HG02870 (cell line): ENCODE results near the gene NEDD4L.

Experiments used
- ATAC-seq: cut with Tn5 transposase; IDR thresholded peaks from one replicate; pipeline ENCODE4 v1.9.1; 2021; ENCODE audit warnings: mild to moderate bottlenecking, moderate library complexity; ENCODE audit not compliant: unreplicated experiment

NEDD4L gene

DNA sequence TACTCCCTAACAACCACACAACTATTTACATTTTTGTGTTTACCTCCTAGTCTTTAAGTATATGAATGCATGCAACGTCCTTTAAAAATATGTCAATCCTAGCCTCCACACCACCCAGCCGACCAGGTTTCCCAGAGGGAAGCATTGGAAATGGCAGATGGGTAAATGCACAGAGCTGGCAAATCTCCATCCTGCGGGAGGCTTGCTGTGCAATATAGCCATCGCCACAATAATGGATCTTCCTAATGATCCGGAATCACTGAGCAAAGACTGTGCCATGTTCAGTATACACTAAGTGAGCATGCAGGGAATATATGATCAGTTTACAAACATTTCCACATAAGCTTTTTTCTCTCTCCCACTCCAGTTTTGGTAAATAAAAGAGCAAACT lies 131.8 kb downstream of the NEDD4L start:
- no peak for ATAC-seq

DNA sequence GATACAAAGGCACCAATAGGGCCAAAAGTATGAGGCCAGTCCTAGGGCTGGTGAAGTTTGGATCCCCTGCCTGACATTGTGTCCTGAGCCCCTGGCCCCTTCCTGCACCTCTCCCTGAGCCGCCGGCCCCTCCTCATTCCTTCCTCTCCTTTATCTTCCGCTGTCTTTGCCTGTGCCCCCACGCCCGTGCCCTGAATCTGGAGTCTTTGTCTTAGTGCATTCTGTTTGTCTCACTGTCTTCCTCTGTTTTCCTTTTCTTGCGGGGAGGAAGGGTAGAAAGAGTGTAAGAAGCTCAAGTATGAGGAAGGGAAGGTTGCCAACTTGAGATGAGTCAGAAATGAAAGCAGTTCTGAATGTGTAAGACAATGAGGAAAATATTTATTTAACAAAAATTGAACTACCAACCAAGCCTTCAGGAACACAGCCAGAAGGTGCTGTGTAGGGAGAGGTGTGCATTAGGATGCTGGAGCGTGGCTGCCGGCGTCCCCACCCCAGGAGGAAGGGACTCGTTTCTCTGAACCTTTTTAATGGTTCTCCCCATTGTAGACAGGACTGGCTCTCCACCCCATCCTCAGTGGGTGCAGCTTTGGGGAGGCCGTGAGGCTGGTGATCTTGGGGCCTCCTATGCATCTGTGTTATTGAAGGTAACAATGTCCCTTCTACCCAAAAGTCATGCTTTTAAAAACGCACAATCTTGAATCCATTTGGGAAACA lies 133.1 kb downstream of the NEDD4L start:
- no peak for ATAC-seq

DNA sequence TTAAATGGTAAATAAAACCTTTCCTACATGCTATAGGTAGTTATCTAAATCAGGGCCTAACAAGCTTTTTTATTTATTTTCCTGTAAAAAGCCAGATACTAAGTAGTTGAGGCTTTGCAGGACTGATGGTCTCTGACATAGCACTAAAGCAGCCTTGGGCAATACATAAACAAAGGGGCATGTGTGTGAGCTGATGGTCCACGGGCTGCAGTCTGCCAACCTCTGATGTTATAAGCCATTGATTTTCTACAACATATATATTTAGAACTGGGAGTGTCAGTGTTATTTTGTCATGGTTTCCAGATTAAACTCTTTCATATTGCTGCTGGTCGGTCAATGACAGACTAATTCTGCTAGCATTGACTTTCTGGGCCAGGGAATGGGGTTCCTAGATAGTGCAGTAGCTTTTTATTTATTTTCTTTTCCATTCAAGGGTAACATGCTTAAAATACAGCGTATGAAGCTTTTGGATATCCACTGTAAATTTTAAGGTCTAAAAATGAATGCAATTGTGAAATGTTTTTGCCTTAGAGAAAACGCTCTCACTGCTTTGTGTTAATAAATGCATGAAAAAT lies 134.0 kb downstream of the NEDD4L start:
- no peak for ATAC-seq

DNA sequence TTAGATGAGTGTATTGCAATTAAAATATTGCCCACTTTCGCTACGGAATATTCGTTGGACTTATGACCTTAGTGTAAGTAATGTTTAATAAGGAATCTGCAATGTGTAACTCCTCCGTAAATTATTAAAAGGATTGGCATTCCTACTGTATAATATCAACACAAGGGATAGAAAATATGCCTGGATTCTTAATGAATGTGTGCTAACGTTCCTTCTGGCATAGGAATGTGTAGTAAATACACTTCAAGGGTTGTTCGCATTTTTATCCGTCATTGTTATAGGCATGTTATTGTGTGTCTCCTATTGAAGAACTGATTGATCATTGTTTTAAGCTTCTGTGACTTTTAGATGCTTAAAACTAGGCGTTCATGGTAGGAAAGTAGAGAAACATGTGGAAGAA lies 134.5 kb downstream of the NEDD4L start:
- ATAC-seq = no peak

DNA sequence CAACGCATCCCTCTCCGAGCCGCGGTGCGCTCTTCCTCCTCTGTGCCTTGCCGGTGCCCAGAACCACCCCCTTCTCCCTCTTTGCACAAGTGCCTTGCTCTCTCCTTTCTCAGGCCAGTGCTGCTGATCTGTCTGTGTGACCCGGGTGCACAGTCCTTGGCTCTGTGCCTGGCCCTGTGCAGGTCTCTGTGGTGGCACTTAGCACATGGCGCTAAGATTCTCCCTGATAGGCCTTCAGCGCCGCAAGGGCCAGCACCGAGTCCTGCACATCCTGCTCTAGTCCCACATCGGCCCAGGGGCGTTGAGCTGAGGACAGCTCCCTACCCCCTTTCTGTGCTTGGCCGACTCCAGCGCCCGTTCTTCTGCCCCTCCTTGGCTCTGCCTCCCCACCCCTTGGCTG lies 136.1 kb downstream of the NEDD4L start:
- ATAC-seq = no peak

DNA sequence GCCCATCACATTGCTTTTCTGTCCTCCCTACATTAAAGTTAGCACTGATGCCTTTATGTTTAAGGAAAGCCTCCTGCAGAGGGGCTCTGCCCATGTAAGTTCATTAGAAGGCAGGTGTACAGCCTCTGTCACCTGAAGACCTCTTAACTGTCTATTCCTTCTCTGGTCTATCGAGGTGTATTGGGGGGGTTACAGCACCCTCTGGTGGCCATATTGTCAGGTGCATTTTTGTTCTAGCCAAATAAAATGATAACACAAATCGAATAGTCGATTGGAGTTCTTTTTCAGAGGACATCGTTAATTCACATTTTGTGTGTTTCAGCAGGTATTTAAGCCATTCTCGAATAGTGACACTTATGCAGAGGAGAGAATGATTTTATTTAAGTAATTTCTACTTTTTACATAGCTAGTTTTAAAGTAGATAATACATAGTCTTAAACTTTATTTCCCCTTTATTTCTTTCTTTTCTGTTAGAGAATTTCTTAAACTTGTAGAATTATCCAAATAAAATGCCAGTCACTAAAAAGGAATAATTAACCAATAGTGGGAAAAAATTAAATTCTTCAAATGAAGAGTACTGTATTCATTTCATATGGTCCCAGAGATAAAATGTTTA lies 136.8 kb downstream of the NEDD4L start:
- no peak for ATAC-seq

DNA sequence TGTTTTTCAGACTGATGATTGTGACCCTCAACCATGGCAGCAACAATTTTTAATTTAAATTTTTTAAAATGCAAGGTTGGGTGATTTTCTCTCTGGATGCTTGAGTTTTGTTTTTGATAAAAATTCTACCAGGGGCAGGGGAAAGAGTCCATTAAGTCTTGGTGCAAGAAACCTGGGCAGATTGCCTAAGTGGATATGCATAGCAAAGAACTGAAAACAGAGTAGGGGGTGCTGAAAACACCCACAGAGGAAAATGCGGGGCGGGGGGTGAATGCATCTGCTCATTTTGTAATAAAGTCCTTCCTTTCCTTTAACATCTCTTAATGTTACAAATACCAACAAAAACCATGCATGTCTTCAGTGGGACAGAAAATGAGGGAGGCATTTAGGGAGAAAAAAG lies 138.0 kb downstream of the NEDD4L start:
- ATAC-seq = no peak

DNA sequence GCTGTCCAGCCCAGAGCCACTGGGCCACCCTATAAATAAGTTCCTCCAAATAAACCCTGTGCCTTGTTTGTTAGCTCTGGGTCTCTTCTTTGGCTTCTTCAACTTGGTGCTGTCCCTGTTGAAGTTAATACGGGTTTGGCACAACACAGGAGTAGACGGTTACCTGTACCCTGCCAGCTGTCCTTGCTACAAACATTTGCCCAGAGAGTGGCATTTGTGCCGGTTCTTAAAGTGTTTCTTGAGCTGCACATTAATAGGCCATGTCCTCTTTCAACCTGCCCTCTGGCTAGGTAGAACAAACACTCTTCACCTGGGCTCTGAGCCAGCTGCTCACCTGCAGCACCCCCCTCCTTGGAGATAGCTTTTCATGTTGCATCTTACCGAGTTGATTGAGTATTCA lies 139.2 kb downstream of the NEDD4L start:
- no peak for ATAC-seq

DNA sequence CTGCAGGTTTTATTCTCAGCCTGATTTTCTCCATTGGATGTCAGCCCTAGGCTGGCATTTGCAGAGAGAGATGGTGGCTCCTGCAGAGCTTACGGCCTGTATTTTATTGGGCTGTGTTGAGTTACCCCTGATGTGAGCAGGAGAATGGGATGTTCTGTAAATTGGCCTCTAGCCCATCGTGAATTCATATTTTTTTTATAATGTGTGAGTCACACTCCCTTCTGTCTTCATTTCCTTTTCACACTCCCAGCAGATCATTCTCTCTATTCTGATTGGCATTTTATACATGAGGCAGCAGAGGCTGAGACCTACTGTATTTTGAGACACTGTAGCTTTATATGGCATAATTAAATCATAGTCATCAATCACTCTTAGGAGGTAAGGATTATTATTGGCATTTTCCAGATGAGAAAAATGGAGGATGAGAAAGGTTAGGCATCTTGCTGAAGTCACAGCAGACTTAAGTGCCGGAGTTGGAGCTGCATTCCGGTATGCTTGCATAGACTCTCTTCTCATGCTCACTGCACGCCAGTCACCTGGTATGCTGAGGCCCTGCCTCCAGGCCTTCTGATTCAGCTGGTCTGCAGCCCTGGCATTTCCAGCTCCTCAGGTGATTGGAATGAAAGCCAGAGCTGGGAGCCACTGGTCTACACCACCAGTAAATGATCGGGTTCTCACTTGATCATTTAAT lies 142.4 kb downstream of the NEDD4L start:
- ATAC-seq = no peak

DNA sequence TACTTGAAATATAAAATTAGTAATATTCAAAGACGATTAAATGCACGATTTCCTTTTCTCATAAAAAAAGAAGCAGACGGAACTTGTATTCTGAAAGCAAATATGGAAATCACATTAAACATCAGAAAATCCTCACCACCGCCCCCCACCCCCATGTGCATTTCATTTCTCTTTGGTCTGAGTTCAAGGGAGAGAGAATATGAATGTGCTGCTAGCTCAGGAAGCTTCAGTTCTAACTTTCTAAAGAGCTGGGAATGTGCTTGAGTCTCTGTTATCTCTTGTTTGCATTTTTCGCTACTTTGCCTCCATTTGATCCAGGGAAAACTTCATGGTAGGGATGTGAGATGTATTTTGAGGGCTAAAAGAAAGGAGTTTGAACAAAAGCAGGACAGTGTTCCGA lies 143.6 kb downstream of the NEDD4L start:
- no peak for ATAC-seq

DNA sequence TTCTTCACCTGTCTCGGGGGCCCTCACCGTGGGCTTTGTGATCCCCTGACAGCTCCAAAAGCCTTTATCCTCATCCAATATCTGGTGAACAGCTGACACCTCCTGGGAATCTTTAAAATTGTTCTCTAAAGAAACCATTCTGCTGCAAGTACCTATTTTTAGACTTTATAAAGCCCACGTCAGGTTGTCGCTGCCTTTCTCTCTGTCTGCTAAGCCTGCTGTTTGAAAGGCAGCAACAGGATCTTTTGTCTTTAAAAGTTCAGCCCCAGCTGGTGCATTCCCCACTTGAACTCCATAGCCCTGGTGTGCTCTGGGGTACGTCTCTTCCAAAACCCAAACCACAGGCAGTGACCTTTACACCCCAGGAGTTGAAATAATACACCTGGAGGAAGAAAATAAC lies 145.0 kb downstream of the NEDD4L start:
- no peak for ATAC-seq

DNA sequence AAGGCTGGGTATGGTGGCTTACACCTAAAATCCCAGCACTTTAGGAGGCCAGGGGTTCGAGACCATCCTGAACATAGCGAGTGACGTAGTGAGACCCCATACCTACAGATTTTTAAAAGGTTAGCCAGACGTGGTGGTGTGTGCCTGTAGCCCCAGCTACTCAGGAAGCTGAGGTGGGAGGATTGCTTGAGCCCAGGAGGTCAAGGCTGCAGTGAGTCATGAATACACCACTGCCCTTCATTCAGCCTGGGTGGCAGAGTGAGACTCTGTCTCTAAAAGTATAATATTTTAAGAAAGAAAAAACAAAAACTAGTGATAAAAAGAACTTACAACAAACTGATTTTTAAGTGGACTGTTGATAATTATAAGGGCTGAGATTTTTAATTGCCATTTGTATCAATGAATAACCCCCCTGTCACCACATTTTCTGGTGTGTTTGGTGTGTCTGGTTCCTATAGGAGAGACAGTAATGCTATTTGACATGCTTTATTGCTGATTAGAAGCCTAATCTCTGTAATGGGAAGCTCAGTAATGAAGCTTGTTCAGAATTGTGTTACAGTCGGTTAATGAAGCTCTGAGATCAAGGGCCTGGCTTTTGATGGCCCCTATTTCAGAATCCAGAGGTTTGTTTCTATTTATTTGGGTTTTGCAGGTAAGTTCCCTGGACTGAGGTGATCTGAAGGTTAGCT lies 147.0 kb downstream of the NEDD4L start:
- ATAC-seq = no peak

DNA sequence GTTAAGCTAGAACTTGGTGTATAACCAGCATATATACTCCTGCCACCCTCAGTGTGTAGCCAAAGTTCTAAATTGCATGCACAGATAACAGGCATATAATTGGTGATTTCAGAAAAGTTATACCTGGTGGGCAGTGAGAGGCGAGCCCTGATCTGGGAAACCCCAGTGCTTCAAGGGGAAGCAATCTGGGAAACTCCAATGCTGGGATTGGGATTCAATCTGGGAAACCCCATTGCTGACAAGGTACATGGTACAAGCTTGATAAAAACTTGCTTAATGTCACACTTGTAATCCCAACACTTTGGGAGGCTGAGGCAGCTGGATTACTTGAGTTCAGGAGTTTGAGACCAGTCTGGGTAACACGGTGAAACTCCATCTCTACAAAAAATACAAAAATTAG lies 147.6 kb downstream of the NEDD4L start:
- ATAC-seq = no peak

DNA sequence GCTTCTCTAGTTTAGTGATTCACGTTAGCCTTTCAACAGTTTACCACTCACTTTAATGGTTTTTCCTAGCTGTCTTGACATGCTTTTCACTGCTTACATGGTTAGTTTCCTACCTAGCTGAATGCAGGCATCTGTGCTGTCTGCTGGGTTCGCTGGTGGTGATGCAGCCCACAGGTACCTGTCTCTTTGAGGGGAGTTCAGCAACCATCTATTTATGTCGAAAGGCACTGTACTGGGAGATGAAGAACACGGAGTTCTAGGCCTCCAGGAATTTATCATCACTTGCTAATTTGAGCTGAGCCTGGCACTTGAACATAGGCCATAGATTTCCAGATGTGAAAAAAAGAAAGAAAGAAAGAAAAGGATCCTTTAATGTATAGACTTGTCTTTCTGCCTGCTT lies 148.5 kb downstream of the NEDD4L start:
- no peak for ATAC-seq

DNA sequence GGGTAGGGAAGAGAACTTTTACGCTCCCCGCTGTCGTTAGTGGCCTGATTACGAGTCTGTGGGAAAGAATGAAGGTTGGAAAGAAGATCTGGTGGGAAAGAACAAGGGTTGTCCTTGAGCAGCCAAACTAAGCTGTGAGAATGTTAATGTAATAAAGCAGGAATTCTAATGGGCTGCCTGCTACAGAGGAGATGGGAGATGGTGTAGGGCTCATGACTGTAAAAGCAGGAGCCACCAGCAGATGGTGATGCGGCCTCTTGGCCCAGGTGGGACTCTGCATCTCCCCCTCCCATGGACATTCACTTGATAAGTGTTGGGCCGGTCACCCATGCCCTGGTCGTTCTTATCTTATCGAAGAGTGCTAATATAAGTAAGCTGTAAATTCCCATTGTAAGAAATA lies 150.0 kb downstream of the NEDD4L start:
- ATAC-seq = no peak

DNA sequence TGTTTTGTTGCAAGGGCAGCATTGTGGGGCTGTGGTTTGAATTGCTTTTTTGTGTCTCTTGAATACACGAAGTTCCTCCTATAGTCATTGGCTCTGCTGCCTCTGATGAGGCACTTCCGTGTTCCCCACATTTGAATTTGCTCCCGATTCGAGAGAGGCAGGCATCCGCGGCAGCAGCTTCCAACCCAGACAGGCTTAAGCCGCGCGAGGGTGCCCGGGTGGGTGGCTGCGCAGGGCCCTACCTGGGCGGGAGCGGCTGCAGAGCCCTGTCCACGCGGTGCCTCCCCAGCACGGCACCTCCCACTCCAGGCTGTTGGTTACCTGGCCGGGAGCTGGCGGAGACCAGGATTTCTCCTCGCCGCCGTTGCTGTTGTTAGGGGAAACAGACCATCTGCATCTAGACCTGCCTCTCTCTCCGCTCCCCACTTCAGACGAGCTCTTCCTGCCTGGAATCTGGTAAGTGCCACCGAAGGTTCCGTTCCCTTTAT lies 151.3 kb downstream of the NEDD4L start:
- no peak for ATAC-seq

DNA sequence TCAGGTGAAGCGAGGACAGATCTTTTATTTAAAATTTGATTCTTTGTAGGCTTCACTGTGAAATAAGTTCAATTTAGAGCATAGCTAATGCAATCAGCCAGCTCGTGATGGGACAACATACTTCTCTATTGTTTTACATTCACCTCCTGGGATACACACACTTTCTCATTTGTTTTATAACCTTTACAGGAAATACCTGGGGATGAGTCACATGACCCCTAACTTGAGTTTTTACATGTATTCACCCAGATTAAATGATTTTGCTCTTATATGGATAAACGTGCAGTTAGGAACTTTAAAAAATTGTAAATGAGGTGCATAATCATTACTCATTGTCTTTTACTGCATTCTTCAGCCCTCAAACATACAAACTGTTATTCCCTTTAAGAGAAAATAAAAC lies 152.1 kb downstream of the NEDD4L start:
- no peak for ATAC-seq

DNA sequence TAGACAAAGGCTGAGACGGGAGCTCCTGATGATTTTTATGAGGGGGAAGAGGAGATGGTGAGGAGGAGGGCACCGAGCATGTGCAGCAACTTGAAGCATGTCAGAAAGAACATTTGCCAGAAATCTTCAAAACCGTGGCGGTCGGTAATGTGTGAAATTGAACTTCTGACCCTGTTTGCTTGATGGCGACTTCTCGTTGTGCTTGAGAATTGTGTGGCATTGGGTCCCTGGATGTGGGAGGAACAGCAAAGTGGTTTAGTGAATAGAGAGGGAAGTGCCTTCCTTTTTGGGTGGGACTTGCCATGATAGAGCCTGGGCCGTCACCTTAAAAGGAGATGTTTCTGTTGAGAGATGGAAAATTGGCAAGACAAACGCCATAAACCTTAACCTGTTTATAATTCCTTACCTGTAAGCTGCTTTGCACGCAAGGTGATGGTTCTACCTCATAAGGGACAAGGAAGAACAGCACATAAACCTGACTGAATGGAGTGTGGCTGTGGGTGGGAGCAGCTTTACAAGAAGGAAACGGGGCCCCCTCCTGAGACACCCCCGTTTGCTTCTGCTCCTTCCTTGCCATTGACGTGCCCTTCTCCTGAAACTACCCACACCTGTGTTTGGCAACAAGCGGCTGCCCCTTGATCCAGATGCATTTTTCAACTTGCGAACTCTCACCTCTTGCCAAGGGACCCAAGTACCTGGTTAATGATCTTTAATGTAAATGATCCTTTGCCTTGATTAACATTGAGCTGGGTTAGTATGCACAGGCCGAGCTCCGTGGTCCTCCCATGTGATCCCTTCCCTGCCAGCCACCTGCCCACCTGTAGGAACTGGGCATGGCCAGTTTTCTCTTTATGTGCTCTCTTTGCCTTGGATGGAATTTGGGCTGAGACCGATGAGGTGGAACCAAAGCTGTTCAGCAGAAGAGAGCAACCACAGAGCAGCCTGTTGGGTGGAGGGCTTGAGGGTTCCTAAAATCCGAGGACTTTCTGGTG lies 153.2 kb downstream of the NEDD4L start:
- no peak for ATAC-seq

DNA sequence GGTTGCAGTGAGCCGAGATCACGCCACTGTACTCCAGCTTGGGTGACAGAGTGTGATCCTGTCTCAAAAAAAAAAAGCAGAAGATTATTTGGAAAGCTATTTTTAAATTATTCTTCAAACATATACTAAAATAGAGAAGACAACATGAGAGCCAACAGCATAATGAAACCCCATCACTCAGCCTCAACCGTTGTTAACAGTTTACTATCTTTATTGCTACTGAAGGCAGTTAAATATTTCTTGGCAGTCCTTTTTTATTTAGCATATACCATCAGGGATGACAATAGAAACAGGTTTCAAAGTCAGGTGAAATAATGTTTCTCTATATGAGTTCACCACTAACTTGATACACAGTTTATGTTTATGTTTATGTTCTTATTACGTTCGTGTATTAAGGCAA lies 157.2 kb downstream of the NEDD4L start:
- no peak for ATAC-seq
